ENCODE measurements around the gene ADRA1B. TPM values are rescaled to one million over a fixed set of nuclear protein-coding genes. Genes with fewer than 3 reads are reported as not detected.

Gene ADRA1B
- total RNA-seq, 2 donors from 2014 or later = 0.14 to 0.74 TPM

DNA sequence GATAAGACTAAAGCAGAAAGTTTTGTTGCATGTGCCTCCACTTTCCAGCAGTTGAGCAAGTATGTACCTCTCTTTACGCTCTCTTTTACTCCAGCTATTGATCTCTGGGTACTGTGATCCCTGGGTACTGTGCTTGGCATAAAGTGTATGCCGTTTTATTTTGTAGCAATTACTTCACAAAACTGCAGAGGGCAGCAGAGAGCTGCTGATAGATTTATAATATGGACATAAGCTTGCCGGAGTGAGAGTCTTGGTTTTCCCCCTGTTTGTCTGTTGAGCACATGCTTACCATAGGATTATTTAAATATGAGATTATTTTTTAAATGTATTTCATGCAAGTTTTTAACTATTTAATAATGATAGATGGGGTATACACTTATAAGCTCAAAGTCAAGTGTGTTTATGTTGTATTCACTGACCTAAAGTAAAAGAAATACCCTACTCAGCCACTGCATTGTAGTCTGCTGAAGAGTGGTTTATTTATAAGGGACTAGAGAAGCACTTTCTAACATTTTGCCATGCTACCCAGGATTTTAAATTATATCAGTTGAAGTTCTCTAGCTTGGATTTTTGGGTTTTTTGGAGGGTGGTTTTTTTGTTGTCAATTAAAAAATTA, 105.7 kb downstream of the ADRA1B start:
- WGBS = 17% methylated on average over 3 of the region's 3 CpGs
- no peak overlapping the region for H3K27ac ChIP-seq
- intact Hi-C loops (cut with DNase I) = loop anchor here (2.0 to 5.0 kb wide), 3 partner anchors 177 to 370 kb away; no protein-coding TSS in a partner anchor
- H3K4me3 ChIP-seq = no peak overlapping the region
- H3K9me3 ChIP-seq = no peaks in the 10 kb centered on the region
- TF ChIP-seq POLR2AphosphoS5 (IDR thresholded peaks at IDR 0.05) = peak; percentile 45
- TF ChIP-seq, protein P1, sequence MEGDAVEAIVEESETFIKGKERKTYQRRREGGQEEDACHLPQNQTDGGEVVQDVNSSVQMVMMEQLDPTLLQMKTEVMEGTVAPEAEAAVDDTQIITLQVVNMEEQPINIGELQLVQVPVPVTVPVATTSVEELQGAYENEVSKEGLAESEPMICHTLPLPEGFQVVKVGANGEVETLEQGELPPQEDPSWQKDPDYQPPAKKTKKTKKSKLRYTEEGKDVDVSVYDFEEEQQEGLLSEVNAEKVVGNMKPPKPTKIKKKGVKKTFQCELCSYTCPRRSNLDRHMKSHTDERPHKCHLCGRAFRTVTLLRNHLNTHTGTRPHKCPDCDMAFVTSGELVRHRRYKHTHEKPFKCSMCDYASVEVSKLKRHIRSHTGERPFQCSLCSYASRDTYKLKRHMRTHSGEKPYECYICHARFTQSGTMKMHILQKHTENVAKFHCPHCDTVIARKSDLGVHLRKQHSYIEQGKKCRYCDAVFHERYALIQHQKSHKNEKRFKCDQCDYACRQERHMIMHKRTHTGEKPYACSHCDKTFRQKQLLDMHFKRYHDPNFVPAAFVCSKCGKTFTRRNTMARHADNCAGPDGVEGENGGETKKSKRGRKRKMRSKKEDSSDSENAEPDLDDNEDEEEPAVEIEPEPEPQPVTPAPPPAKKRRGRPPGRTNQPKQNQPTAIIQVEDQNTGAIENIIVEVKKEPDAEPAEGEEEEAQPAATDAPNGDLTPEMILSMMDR (IDR thresholded peaks at IDR 0.05) = peak; percentile 70 to 90 (median 86)
- no peak for TF ChIP-seq POLR2A (IDR thresholded peaks at IDR 0.05)
- no peaks in the 10 kb centered on the region for H3K27me3 ChIP-seq (replicated peaks; ENCODE audit: insufficient read depth)
- peak; percentile 62 for DNase-seq (ENCODE audit: low spot score)
- no peaks in the 10 kb centered on the region for H3K4me1 ChIP-seq (replicated peaks)
- no peaks in the 10 kb centered on the region for H3K36me3 ChIP-seq

Small RNA genes within 50 kb of the gene (small RNA-seq; reads per million reads assigned to genes)
- gene RF00019 = 0 reads per million in 2 donors

Other genes starting within 250 kb of the ADRA1B start
- 10 to 100 TPM; 30.6 to 34.2 TPM for gene TTC1, start 92.7 kb downstream of the ADRA1B start, total RNA-seq
- 10 to 100 TPM; 41.1 to 72.5 TPM for gene PWWP2A, start 203.0 kb downstream of the ADRA1B start, total RNA-seq